Upper lobe of right lung (tissue), 1 donor: ENCODE results near the gene SPAG4. TPM values are rescaled to one million over a fixed set of nuclear protein-coding genes. Genes with fewer than 3 reads are reported as not detected.

Experiments used
- ATAC-seq: fragments of 200-7000 bp; cut with Tn5 transposase; one replicate; pipeline ENCODE4 v1.9.1; 2020; ENCODE audit warnings: mild to moderate bottlenecking, moderate library complexity
- DNase-seq: peaks from one replicate; pipeline ENCODE4 v3.0.0-alpha.2; 2020
- H3K27ac ChIP-seq: fragments of 200-600 bp; one replicate; pipeline ENCODE4 v1.8.0; 2022
- H3K27me3 ChIP-seq: fragments of 200-600 bp; one replicate; pipeline ENCODE4 v1.8.0; 2022; ENCODE audit warnings: mild to moderate bottlenecking
- H3K36me3 ChIP-seq: fragments of 200-600 bp; one replicate; pipeline ENCODE4 v1.8.0; 2022
- H3K4me1 ChIP-seq: fragments of 200-600 bp; one replicate; pipeline ENCODE4 v1.8.0; 2022
- H3K4me3 ChIP-seq: fragments of 200-600 bp; one replicate; pipeline ENCODE4 v1.8.0; 2022; ENCODE audit warnings: mild to moderate bottlenecking
- H3K9me3 ChIP-seq: fragments of 200-600 bp; one replicate; pipeline ENCODE4 v1.8.0; 2022
- intact Hi-C: fragments of 100-400 bp; cut with DNase I; formaldehyde crosslinking; loops from one replicate; pipeline ENCODE4 v1.11.0; 2022
- total RNA-seq: library from RNA; stranded (reverse); fragmentation: NEBNext Ultra II Directional; extraction: Animal tissue kit (Norgen Biotek cat#: 25700); gene quantifications from one replicate; pipeline ENCODE4 v1.2.1, GENCODE V29; 2021
- TF ChIP-seq, protein P1 (sequence below): fragments of 200-600 bp; IDR thresholded peaks from one replicate; pipeline ENCODE4 v1.8.0; 2022; ENCODE audit warnings: antibody characterized with exemption
- donor health status: DM: no; HTN: yes; CAD: no; lungs with severe emphysema.

Gene SPAG4
- total RNA-seq, 1 donor from 2014 or later: 2.9 TPM

- H3K4me1 ChIP-seq: no peaks in the 10 kb centered on the region
- no peak overlapping the region for H3K4me3 ChIP-seq
- H3K9me3 ChIP-seq: no peaks in the 10 kb centered on the region
- intact Hi-C loops: no loop called here
- TF ChIP-seq, protein P1, sequence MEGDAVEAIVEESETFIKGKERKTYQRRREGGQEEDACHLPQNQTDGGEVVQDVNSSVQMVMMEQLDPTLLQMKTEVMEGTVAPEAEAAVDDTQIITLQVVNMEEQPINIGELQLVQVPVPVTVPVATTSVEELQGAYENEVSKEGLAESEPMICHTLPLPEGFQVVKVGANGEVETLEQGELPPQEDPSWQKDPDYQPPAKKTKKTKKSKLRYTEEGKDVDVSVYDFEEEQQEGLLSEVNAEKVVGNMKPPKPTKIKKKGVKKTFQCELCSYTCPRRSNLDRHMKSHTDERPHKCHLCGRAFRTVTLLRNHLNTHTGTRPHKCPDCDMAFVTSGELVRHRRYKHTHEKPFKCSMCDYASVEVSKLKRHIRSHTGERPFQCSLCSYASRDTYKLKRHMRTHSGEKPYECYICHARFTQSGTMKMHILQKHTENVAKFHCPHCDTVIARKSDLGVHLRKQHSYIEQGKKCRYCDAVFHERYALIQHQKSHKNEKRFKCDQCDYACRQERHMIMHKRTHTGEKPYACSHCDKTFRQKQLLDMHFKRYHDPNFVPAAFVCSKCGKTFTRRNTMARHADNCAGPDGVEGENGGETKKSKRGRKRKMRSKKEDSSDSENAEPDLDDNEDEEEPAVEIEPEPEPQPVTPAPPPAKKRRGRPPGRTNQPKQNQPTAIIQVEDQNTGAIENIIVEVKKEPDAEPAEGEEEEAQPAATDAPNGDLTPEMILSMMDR: no peak
- DNase-seq (no peak), ATAC-seq (no peak)
- H3K36me3 ChIP-seq: peaks cover 12% of the 10 kb centered on the region
- no peaks in the 10 kb centered on the region for H3K27me3 ChIP-seq
- no peak overlapping the region for H3K27ac ChIP-seq
Observed at GRCh38 chr20:35636095-35636494, 20.5 kb downstream of the SPAG4 start.

- Histone ChIP-seq H3K27ac (no peak overlapping the region), H3K27me3 (no peaks in the 10 kb centered on the region), H3K4me1 (no peaks in the 10 kb centered on the region), H3K4me3 (no peak overlapping the region), H3K36me3 (peaks cover under 1% of the 10 kb centered on the region), H3K9me3 (no peaks in the 10 kb centered on the region)
- DNase-seq (no peak), ATAC-seq (no peak)
- TF ChIP-seq, protein P1: no peak
- intact Hi-C loops: no loop called here
Observed at GRCh38 chr20:35637276-35637675, 21.6 kb downstream of the SPAG4 start.

- Histone ChIP-seq H3K4me3 (no peak overlapping the region), H3K36me3 (no peaks in the 10 kb centered on the region), H3K9me3 (no peaks in the 10 kb centered on the region), H3K27me3 (no peaks in the 10 kb centered on the region), H3K4me1 (no peaks in the 10 kb centered on the region), H3K27ac (no peak overlapping the region)
- ATAC-seq (no peak), DNase-seq (no peak)
- TF ChIP-seq, protein P1: no peak
- intact Hi-C loops: no loop called here
Observed at GRCh38 chr20:35638751-35639150, 23.1 kb downstream of the SPAG4 start.

DNA sequence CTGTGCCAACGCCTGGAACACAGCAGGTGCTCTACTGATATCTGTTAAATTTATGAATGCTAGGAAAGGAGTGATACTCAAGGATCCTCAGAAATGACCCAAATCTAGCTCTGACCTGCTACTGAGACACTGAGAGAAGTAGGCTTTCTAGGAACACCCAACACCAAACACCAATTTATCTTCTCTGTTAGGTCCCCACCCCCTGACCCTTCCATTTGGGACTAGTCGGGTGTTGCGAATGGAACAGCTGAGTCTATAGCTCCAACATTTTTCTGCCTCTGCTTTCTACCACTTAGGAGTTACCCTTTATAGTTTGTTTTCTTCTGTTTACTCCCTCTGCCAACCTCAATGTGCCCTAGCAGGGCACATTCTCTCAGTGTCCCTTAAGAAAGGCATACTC lies 25.1 kb downstream of the SPAG4 start:
- ATAC-seq: no peak
- intact Hi-C loops: no loop called here
- H3K4me3 ChIP-seq: no peak overlapping the region
- TF ChIP-seq, protein P1: no peak
- H3K27ac ChIP-seq: no peak overlapping the region
- H3K9me3 ChIP-seq: no peaks in the 10 kb centered on the region
- no peak for DNase-seq
- H3K4me1 ChIP-seq: no peaks in the 10 kb centered on the region
- H3K36me3 ChIP-seq: no peaks in the 10 kb centered on the region
- H3K27me3 ChIP-seq: no peaks in the 10 kb centered on the region

DNA sequence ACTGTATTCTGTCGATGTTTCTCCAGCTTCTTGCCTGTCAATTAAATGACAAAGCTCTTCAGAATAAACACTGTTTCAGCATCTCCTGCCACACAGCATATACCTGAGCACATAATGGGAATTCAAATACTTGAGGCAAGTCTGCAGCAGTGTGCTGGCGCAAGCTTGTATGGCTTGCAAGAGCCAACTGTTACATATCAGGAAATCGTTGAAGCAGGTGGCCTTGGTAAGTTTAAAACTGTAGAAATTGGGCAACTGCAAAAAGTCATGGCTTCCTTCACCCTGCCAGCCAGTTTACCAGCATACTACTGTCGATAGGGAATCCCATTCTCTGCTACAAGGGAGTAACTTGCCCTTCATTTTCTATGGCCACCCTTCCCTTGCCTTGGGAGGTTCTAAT lies 26.1 kb downstream of the SPAG4 start:
- no peak overlapping the region for H3K27ac ChIP-seq
- no peaks in the 10 kb centered on the region for H3K9me3 ChIP-seq
- no peaks in the 10 kb centered on the region for H3K36me3 ChIP-seq
- no peaks in the 10 kb centered on the region for H3K4me1 ChIP-seq
- DNase-seq: no peak
- H3K4me3 ChIP-seq: no peak overlapping the region
- TF ChIP-seq, protein P1: no peak
- no peaks in the 10 kb centered on the region for H3K27me3 ChIP-seq
- intact Hi-C loops: no loop called here
- no peak for ATAC-seq

DNA sequence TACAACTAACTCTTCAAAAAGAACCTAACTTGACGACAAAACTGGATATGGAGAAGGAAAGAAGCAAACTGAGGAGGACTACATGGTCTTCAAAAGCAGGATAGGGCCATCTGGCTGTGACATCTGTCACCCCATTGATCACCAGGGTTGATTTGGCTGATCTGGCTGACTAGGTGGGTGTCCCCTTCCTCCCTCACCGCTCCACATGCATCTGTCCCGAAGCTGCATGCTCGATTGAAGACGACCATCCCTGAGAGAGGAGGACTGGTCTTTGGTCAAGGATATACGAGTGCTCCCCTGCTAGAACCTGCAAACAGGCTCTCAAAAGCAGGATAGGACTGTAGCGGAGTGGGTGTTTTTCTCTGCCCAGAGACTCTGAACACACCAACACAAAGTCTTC lies 27.4 kb downstream of the SPAG4 start:
- DNase-seq: no peak
- intact Hi-C loops: no loop called here
- no peak overlapping the region for H3K27ac ChIP-seq
- H3K36me3 ChIP-seq: no peaks in the 10 kb centered on the region
- no peaks in the 10 kb centered on the region for H3K4me1 ChIP-seq
- H3K4me3 ChIP-seq: no peak overlapping the region
- TF ChIP-seq, protein P1: no peak
- H3K9me3 ChIP-seq: no peaks in the 10 kb centered on the region
- H3K27me3 ChIP-seq: no peaks in the 10 kb centered on the region
- no peak for ATAC-seq
